GM18519 (cell line): Measurements from ENCODE around the gene CRCP.
"Not testable (repeated sequence)": the region's sequence is repeated elsewhere in the genome, so short reads cannot be mapped to it uniquely, and the experiment has no call there.

Experiments
- ATAC-seq: cut with Tn5 transposase; IDR thresholded peaks from one replicate; pipeline ENCODE4 v1.9.1; 2021; ENCODE audit warnings: mild to moderate bottlenecking, moderate library complexity; ENCODE audit not compliant: unreplicated experiment, low FRiP score

CRCP gene

DNA sequence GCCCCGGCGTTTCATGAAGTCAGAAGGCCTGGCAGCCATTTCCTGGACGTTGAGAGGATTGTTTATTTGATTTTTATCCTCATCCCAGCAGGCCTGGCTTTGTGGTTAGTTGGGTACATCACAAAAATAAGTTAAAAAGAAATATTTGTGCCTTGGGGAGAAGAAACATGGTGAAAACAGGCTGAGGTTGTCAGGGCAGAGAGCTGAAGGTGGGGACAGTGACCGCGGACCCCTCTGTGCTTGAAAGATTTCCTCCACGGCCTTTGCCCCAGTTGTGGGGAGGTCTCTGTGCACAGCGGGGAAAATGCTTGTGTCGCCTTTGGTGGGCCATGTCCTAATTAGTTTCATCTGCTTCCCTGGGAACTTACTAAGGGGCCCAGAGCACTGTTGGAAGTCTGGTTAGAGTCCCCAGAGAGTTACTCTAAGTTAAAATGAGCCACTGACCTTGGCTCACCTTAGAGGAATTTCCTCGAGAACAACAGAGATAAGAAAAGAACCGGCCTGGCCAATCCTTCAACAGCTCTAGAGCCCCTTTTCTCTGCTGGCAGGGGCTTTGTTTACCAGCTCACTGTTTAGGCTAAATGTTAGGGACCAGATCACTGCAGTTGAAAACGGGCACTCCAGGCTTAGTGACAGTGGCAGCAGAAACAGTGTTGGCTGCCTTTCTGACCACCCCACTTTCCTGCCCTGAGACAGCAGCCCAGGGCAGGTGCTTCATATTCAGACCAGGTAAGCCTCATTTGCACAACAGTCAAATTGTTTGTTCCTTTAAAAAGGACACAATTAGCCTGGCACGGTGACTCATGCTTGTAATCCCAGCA is 37.9 kb downstream of the CRCP start:
- no peak for ATAC-seq

DNA sequence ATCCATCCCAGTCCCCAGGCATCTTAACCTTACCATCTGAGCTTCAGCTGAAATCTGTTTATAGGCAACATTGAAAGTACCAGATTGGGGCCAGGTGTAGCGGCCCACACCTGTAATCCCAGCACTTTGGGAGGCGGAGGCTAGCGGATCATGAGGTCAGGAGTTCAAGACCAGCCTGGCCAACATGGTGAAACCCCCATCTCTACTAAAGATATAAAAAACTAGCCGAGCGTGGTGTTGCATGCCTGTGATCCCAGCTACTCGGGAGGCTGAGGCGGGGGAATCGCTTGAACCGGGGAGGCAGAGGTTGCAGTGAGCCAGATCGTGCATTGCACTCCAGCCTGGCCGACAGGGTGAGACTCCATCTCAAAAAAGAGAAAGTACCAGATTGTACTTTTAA is 39.0 kb downstream of the CRCP start:
- ATAC-seq, result no peak

DNA sequence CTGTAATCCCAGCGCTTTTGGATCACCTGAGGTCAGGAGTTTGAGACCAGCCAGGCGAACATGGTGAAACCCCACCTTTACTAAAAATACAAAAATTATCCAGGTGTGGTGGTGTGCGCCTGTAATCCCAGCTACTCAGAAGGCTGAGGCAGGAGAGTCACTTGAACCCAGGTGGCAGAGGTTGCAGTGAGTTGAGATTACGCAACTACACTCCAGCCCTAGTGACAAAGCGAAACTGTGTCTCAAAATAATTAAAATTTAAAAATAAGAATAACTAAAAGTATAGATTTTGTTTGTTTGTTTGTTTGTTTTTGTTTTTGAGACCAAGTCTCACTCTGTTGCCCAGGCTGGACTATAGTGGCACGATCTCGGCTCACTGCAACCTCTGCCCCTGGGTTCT is 41.4 kb downstream of the CRCP start:
- not testable (repeated sequence) for ATAC-seq

DNA sequence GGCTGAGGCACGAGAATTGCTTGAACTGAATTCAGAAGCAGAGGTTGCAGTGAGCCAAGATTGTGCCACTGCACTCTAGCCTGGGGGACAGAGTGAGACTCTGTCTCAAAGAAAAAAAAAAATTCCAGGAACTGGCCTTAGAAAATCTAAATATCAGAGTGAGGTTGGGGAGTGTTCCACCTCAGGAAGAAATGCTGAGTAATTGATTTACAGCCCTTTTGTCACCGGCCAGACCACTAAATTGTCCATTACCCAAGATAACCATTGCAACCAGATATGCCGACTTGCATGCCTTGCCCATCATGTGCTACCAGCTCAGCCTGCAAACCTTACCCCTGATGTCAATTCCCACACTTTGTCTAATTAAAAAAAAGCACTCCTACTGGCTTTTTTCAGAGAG is 42.4 kb downstream of the CRCP start:
- ATAC-seq, result no peak

DNA sequence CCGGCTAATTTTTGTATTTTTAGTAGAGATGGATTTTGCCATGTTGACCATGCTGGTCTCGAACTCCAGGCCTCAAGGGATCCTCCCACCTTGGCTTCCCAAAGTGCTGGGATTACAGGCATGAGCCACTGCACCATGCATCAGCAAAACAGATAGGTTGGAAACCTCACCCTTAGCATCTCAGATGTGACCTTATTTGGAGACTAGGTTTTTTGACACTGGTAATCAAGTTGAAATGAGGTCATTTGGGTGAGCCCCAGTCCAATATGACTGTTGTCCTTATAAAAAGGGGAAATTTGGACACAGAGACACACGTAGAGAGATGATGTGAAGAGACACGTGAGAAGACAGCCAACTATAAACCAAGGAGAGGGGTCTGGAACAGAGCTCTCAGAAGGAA is 48.0 kb downstream of the CRCP start:
- no peak for ATAC-seq

DNA sequence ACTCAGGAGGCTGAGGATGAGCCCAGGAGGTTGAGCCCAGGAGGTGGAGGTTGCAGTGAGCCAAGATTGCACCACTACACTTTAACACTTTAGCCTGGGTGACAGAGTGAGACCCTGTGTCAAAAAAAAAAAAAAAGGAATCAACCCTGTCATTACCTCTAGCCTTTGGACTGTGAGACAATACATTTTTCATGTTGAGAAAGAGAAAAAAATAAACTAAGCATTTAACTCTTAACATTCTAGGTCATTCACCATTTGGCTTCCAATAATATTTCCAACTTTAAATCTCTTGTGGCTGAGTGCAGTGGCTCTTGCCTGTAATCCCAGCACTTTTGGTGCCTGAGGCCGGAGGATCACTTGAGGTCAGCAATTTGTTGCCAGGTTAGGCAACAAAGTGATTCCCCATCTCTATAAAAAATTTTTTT is 48.6 kb downstream of the CRCP start:
- no peak for ATAC-seq

DNA sequence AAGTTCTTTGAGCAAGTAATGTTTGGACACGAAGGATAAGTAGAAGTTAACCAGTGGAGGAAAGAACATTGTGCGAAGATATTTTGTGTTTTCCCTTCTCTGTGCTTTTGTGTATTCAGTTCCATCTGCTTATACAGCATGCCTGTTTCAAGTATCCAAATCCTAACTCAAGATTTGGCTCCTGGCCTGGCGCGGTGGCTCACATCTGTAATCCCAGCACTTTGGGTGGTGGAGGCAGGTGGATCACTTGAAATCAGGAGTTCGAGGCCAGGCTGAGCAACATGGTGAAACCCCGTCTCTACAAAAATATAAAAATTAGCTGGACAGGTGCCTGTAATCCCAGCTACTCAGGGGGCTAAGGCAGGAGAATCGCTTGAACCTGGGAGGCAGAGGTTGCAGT is 49.7 kb downstream of the CRCP start:
- ATAC-seq, result no peak

DNA sequence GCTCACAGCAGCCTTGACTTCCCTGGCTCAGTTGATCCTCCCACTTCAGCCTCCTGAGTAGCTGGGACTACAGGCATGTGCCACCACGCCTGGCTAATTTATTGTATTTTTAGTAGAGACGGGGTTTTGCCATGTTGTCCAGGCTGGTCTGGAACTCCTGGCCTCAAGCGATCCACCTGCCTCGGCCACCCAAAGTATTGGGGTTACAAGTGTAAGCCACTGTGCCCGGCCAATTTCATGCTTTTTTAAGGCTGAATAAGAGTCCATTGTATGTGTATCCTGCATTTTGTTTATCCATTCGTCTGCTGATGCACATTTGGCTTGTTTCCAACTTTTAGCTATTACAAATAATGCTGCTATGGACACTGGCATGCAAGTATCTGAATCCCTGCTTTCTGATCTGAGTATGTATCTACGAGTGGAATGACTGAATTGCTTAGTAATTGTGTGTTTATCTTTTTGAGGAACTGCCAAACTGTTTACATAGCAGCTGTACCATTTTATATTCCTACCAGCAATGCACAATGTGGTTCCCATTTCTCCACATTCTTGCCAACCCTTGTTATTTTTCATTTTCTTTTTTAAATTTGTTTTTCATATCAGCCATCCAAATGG is 53.2 kb downstream of the CRCP start:
- no peak for ATAC-seq

DNA sequence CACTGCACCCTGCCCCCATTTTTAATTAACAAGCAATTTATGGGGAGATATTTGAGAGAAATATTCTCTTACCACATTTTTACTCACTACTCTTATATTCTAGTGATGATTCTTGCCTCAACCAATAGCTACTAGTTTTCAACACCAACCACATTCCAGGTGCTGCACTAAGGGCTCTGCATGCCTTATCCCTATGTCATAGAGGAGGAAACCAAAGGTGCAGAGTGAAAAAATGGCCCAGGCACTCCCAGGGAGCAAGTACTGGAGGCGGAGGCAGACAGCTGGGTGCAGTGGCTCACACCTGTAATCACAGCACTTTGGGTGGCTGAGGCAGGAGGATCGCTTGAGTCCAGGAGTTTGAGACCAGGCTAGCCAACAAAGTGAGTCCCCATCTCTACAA is 55.0 kb downstream of the CRCP start:
- ATAC-seq, result no peak

DNA sequence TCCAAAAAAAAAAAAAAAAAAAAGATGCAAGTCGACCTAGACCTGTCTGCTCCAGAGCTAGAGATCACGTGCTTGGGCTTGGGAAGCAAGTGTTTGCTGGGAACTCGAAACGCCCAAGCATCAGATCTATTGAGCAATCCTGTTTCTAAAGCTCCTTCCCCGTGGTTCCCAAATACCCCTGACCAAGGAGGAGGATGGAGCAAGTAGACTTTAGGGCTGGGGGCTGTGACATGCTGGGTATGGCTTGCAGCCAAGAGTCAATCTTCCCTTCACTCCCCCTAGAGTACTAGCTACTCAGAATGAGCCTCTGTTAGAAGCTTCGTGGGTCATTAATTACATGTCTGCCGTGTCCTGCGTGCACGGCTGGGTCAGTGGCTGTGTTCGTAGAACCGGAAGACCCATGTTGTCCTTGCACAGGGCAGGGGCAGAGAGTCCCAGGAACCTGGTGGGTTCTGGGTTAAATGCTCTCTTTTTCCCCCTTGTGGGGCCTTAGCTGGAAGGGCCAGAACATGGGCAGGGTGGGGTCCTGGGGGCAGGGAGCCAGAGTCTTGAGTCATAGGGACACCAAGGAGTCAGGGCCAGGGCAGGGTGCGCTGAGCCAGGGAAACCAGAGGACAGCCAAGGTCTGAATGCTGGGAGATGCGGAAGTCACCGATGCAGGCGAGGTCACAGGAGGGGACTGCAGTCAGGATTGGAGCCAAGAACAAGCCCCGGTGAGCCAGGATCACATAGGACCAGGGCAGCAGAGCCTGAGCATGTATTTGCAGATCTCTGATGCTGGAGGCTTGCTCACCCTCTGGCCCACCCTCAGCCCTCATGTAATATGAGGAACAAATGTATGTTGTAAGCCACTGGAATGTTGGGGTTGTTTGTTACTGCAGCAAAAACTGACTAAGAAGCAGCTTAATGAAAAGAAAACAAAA is 55.9 kb downstream of the CRCP start:
- no peak for ATAC-seq

DNA sequence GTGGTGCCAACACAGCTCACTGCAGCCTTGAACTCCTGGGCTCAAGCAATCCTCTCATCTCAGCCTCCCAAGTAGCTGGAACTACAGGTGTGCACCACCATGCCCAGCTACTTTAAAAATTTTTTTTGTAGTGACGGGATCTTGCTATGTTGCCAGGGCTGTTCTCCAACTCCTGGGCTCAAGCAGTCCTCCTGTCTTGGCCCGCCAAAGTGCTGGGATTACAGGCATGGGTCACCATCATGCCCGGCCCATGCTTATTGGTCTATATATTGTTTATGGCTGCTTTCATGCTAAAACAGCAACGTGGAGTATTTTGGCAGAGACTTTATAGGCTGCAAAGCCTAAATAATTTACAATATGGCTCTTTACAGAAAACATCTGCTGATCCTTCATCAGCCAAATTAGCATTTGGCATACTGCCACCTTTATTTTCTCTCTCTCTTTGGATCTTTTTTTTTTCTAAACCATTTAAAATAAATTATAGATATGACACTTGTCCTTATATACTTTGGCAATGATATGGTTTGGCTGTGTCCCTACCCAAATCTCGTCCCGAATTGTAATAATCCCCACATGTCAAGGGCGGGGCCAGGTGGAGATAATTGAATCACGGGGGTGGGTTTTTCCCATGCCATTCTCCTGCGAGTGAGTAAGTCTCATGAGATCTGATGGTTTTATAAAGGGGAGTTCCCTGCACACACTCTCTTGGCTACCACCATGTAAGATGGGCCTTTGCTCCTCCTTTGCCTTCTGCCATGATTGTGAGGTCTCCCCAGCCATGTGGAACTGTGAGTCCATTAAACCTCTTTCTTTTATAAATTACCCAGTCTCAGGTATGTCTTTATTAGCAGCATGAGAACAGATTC is 58.1 kb downstream of the CRCP start:
- not testable (repeated sequence) for ATAC-seq

DNA sequence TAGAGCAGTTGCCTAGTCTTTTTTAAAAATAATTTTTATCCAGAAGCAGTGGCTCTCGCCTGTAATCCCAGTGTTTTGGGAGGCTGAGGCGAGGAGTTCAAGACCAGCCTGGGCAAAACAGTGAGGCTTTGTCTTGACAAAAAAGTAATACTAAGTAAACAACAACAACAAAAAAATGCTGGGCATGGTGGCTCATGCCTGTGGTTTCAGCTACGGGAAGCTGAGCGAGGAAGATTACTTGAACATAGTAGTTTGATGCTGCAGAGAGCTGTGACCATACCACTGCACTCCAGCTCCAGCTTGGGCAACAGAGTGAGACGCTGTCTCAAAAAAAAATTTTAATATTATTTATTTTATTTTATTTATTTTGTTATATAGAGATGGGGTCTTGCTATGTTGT is 59.2 kb downstream of the CRCP start:
- no peak for ATAC-seq

DNA sequence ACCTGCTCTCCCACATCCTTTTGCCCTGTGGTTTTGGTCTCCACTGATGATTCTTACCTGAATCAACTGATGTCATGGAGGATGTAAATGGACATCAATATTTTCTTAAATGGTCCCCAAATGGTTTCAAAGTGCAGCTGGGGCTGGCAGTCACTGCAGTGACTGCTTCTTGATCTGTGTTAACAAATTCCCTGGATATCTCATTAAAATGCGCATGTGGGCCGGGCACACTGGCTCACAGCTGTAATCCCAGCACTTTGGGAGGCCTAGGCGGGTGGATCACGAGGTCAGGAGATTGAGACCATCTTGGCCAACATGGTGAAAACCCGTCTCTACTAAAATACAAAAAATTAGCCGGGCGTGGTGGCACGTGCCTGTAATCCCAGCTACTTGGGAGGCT is 60.4 kb downstream of the CRCP start:
- ATAC-seq, result not testable (repeated sequence)

DNA sequence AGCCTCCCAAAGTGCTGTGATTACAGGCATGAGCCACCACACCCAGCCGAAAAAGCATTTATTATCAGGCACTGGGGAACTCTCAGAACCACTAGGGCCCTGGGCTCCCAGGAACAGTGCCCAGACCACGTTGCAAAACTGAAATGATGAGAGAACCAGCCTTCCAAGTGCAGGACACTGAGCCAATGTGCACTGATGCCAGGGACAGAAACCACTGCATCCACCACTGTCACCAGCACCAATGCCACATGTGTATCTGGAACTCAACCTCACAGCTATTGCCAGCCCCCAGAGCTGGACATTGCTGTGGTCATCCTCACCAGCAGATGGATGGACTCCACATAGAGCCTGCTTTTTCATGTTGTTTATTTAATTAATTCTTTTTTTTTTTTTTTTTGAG is 62.3 kb downstream of the CRCP start:
- no peak for ATAC-seq

DNA sequence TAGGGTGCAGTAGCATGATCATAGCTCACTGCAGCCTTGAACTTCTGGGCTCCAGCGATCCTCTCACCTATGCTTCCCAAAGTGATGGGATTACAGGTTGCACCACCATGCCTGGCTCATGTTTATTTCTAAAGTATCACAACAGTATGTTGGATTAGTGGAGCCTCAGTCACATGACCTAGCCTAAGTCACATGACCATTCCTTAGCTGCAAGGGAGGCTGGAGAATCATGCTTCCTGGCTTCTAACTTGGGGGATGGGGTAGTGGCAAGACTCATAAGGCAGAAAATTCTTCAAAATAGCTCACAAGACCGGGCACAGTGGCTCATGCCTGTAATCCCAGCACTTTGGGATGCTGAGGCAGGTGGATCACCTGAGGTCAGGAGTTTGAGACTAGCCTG is 63.6 kb downstream of the CRCP start:
- ATAC-seq, result no peak

DNA sequence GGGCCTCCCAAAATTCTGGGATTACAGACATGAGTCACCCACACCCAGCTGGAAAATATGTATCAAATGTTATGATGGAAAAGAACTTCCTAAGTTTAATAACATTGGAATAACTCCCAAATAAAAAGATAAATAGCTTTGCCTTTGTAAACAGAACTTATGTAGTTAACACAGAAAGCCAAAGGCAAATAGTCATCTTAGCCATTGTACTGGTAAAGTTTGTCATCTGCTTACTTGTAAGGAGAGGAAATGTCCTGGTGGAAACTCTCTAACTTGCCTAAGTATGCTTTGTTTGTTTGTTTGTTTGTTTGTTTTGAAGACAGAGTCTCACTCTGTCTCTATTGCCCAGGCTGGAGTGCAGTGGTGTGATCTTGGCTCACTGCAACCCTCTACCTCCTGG is 66.7 kb downstream of the CRCP start:
- ATAC-seq, result no peak

DNA sequence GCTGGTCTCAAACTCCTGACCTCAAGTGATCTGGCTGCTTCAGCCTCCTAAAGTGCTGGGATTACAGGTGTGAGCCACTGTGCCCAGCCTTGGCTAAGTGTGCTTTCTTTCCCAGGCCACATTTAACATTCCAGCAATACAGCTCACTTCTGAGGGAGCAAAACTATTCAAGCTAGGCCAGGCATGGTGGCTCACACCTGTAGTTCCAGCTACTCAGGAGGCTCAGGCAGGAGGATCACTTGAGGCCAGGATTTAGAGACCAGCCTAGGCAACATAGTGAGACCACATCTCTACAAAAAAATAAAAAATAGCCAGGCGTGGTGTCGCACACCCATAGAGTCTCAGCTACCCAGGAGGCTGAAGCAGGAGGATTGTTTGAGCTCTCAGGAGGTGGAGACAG is 67.2 kb downstream of the CRCP start:
- ATAC-seq, result no peak

DNA sequence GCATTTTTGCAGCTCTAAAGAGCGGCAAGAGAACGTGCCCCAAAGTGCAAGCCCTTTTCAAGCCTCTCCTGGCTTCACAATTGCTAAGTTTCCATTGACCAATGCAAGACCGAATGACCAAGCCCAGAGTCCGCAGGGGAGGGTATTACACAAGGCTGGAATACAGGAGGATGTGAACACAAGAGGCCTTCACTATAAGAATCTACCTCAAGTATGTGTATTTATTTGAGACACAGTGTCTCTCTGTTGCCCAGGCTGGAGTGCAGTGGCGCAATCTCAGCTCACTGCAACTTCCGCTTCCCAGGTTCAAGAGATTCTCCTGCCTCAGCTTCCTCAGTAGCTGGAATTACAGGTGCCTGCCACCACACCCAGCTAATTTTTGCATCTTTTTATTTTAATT is 68.3 kb downstream of the CRCP start:
- ATAC-seq, result no peak

DNA sequence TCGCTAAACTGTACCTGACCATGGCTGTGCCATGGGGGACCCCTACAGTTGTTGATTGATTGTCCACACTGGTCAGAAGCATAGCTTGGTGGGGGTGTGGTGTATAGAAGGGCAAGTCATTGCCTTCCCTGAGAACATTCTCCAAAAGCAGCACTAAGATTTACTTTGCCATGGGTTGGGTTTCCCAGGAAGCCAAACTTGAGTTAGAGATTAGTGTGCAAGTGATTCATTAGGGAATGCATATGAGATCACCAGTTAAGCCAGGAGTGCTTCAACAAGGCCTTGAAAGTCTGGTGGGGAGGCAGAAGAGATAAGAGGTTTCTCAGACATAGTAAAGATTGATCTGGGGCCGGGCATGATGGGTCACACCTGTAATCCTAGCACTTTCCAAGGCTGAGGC is 69.1 kb downstream of the CRCP start:
- no peak for ATAC-seq

DNA sequence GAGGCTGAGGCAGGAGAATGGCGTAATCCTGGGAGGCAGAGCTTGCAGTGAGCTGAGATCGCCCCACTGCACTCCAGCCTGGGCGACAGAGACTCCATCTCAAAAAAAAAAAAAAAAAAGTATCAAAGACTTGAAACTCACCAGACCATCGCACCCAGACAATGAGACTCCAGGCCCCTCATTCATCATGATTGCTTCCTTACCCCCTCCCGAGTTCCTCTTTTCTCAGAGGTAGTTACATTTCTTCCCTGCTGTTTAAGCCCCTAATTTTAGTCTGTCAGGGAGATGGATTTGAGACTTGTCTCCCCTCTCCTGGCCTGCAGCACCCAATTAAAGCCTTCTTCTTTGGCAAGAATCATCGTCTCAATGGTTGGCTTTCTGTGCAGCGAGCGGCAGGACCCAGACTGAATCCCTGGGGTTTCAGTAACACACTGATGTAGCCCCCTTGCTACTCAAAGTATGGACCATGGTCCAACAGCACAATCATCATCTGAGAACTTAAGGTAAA is 71.1 kb downstream of the CRCP start:
- ATAC-seq, result no peak
